ENCODE data around the gene RDH16. TPM values are rescaled to one million over a fixed set of nuclear protein-coding genes. Genes with fewer than 3 reads are reported as not detected.
"Not testable (repeated sequence)": the region's sequence is repeated elsewhere in the genome, so short reads cannot be mapped to it uniquely, and the experiment has no call there.

RDH16 gene
- total and polyA plus RNA-seq, 2 donors (not counting 1 experiment from before 2014, with no cell fraction given), result 1.1 to 1.5 TPM

DNA sequence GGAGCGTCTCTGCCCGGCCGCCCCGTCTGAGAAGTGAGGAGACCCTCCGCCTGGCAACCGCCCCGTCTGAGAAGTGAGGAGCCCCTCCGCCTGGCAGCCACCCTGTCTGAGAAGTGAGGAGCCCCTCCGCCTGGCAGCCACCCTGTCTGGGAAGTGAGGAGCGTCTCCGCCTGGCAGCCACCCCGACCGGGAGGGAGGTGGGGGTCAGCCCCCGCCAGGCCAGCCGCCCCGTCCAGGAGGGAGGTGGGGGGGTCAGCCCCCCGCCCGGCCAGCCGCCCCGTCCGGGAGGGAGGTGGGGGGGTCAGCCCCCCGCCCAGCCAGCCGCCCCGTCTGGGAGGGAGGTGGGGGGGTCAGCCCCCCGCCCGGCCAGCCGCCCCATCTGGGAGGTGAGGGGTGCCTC is 6.1 kb upstream of the RDH16 start:
- ATAC-seq (ENCODE audit: low read depth); POLR2A ChIA-PET; H3K79me2 ChIP-seq (ENCODE audit: control insufficient read depth, insufficient read depth, low read length); H3K4me3 ChIP-seq (ENCODE audit: control extremely low read depth in 1 of 5, extremely low read depth in 1 of 5, insufficient read depth in 1 of 5, low read depth in 2 of 5, low read length in 4 of 5); H3K27ac ChIP-seq (ENCODE audit: low read length in 2 of 2); H3K4me1 Mint-ChIP-seq; H3K9ac ChIP-seq (ENCODE audit: low read length); intact Hi-C loops (cut with micrococcal nuclease); H3K27me3 ChIP-seq (replicated peaks in 1 of 4; ENCODE audit: control extremely low read depth in 1 of 4, control insufficient read depth in 3 of 4, insufficient read depth in 4 of 4, low read length in 3 of 4); H3K36me3 ChIP-seq (replicated peaks in 1 of 2; ENCODE audit: control extremely low read depth in 1 of 2, control insufficient read depth in 1 of 2, extremely low read depth in 1 of 2, insufficient read depth in 2 of 2, low read length in 1 of 2); H4K20me1 ChIP-seq (ENCODE audit: control insufficient read depth, insufficient read depth, low read length, poor library complexity, severe bottlenecking); H3K4me2 ChIP-seq (replicated peaks; ENCODE audit: low read depth, low read length, poor library complexity, severe bottlenecking); H3K4me1 ChIP-seq (ENCODE audit: control insufficient read depth in 2 of 2, insufficient read depth in 2 of 2, low read length in 2 of 2); H2AFZ ChIP-seq (ENCODE audit: insufficient read depth, low read depth, low read length, poor library complexity, severe bottlenecking); H3K27me3 Mint-ChIP-seq; CTCF ChIA-PET; H3K9me3 Mint-ChIP-seq (ENCODE audit: insufficient read depth); H3K4me3 Mint-ChIP-seq; H3K27ac Mint-ChIP-seq; H3K9me3 ChIP-seq (ENCODE audit: control extremely low read depth in 1 of 3, control insufficient read depth in 2 of 3, insufficient read depth in 1 of 3, low read length in 2 of 3); DNase-seq: not testable (repeated sequence)
- no CpG with 5 or more reads among the region's 27 CpGs for WGBS (ENCODE audit: insufficient coverage)

DNA sequence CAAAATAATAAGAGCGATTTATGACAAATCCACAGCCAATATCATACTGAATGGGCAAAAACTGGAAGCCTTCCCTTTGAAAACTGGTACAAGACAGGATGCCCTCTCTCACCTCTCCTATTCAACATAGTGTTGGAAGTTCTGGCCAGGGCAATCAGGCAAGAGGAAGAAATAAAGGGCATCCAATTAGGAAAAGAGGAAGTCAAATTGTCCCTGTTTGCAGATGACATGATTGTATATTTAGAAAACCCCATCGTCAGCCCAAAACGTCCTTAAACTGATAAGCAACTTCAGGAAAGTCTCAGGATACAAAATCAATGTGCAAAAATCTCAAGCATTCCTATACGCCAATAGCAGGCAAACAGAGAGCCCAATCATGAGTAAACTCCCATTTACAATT is 4.8 kb upstream of the RDH16 start:
- H3K27ac Mint-ChIP-seq; H3K4me3 ChIP-seq (ENCODE audit: control extremely low read depth in 1 of 5, extremely low read depth in 1 of 5, insufficient read depth in 1 of 5, low read depth in 2 of 5, low read length in 4 of 5); H3K4me2 ChIP-seq (replicated peaks; ENCODE audit: low read depth, low read length, poor library complexity, severe bottlenecking); H3K27me3 Mint-ChIP-seq; H4K20me1 ChIP-seq (ENCODE audit: control insufficient read depth, insufficient read depth, low read length, poor library complexity, severe bottlenecking); ATAC-seq (ENCODE audit: low read depth); H3K9me3 Mint-ChIP-seq (ENCODE audit: insufficient read depth); H3K4me1 ChIP-seq (ENCODE audit: control insufficient read depth in 2 of 2, insufficient read depth in 2 of 2, low read length in 2 of 2); H3K4me1 Mint-ChIP-seq; DNase-seq; CTCF ChIA-PET; H3K27me3 ChIP-seq (replicated peaks in 1 of 4; ENCODE audit: control extremely low read depth in 1 of 4, control insufficient read depth in 3 of 4, insufficient read depth in 4 of 4, low read length in 3 of 4); H3K27ac ChIP-seq (ENCODE audit: low read length in 2 of 2); H3K4me3 Mint-ChIP-seq; H3K9ac ChIP-seq (ENCODE audit: low read length); H2AFZ ChIP-seq (ENCODE audit: insufficient read depth, low read depth, low read length, poor library complexity, severe bottlenecking); H3K36me3 ChIP-seq (replicated peaks in 1 of 2; ENCODE audit: control extremely low read depth in 1 of 2, control insufficient read depth in 1 of 2, extremely low read depth in 1 of 2, insufficient read depth in 2 of 2, low read length in 1 of 2); intact Hi-C loops (cut with micrococcal nuclease); H3K79me2 ChIP-seq (ENCODE audit: control insufficient read depth, insufficient read depth, low read length); POLR2A ChIA-PET: not testable (repeated sequence)
- 60% methylated on average over 2 of the region's 4 CpGs for WGBS (ENCODE audit: insufficient coverage)
- H3K9me3 ChIP-seq (ENCODE audit: control extremely low read depth in 1 of 3, control insufficient read depth in 2 of 3, insufficient read depth in 1 of 3, low read length in 2 of 3), result peaks cover 0 to 19% (median 4%) of the 10 kb centered on the region in 3 donors

DNA sequence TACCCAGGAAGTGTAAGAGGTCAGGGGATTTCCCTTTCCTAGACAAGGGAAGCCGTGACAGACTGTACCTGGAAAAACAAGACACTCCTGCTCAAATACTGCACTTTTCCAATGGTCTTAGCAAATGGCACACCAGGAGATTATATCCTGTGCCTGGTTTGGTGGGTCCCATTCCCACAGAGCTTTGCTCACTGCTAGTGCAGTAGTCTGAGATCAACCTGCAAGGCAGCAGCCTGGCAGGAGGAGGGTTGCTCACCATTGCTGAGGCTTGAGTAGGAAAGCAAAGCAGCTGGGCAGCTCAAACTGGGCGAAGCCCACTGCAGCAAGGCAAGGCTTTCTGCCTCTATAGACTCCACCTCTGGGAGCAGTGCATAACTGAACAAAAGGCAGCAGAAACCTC is 1.0 kb upstream of the RDH16 start:
- no peak overlapping the region for H2AFZ ChIP-seq (ENCODE audit: insufficient read depth, low read depth, low read length, poor library complexity, severe bottlenecking)
- peaks cover 0 to 7% (median 0%) of the 10 kb centered on the region in 4 experiments for H3K27me3 ChIP-seq (replicated peaks in 1 of 4; ENCODE audit: control extremely low read depth in 1 of 4, control insufficient read depth in 3 of 4, insufficient read depth in 4 of 4, low read length in 3 of 4)
- POLR2A ChIA-PET, result no interaction called here
- H3K4me1 ChIP-seq (ENCODE audit: control insufficient read depth in 2 of 2, insufficient read depth in 2 of 2, low read length in 2 of 2), result no peaks in the 10 kb centered on the region
- intact Hi-C loops (cut with micrococcal nuclease), result no loop called here
- 77% methylated on average over 2 of the region's 2 CpGs for WGBS (ENCODE audit: insufficient coverage)
- H4K20me1 ChIP-seq (ENCODE audit: control insufficient read depth, insufficient read depth, low read length, poor library complexity, severe bottlenecking), result no peaks in the 10 kb centered on the region
- H3K36me3 ChIP-seq (replicated peaks in 1 of 2; ENCODE audit: control extremely low read depth in 1 of 2, control insufficient read depth in 1 of 2, extremely low read depth in 1 of 2, insufficient read depth in 2 of 2, low read length in 1 of 2), result no peaks in the 10 kb centered on the region
- H3K79me2 ChIP-seq (ENCODE audit: control insufficient read depth, insufficient read depth, low read length), result no peaks in the 10 kb centered on the region
- Mint-ChIP-seq H3K4me1 (no peaks in the 10 kb centered on the region), H3K27ac (no peak overlapping the region), H3K4me3 (no peak overlapping the region), H3K9me3 (ENCODE audit: insufficient read depth) (no peaks in the 10 kb centered on the region), H3K27me3 (peaks cover 10% of the 10 kb centered on the region)
- no peak for DNase-seq
- H3K4me3 ChIP-seq (ENCODE audit: control extremely low read depth in 1 of 5, extremely low read depth in 1 of 5, insufficient read depth in 1 of 5, low read depth in 2 of 5, low read length in 4 of 5), result no peak overlapping the region
- no peak overlapping the region for H3K27ac ChIP-seq (ENCODE audit: low read length in 2 of 2)
- H3K9me3 ChIP-seq (ENCODE audit: control extremely low read depth in 1 of 3, control insufficient read depth in 2 of 3, insufficient read depth in 1 of 3, low read length in 2 of 3), result peaks cover 0 to 18% (median 4%) of the 10 kb centered on the region in 3 donors
- TF ChIP-seq EZH2 (IDR thresholded peaks at IDR 0.05; ENCODE audit: borderline replicate concordance, insufficient read depth, low read depth, low read length, poor library complexity, severe bottlenecking), result no peak
- TF ChIP-seq, protein P1, sequence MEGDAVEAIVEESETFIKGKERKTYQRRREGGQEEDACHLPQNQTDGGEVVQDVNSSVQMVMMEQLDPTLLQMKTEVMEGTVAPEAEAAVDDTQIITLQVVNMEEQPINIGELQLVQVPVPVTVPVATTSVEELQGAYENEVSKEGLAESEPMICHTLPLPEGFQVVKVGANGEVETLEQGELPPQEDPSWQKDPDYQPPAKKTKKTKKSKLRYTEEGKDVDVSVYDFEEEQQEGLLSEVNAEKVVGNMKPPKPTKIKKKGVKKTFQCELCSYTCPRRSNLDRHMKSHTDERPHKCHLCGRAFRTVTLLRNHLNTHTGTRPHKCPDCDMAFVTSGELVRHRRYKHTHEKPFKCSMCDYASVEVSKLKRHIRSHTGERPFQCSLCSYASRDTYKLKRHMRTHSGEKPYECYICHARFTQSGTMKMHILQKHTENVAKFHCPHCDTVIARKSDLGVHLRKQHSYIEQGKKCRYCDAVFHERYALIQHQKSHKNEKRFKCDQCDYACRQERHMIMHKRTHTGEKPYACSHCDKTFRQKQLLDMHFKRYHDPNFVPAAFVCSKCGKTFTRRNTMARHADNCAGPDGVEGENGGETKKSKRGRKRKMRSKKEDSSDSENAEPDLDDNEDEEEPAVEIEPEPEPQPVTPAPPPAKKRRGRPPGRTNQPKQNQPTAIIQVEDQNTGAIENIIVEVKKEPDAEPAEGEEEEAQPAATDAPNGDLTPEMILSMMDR (IDR thresholded peaks at IDR 0.05), result no peak
- no peak overlapping the region for H3K4me2 ChIP-seq (replicated peaks; ENCODE audit: low read depth, low read length, poor library complexity, severe bottlenecking)
- CTCF ChIA-PET, result no interaction called here
- ATAC-seq (ENCODE audit: low read depth), result no peak
- H3K9ac ChIP-seq (ENCODE audit: low read length), result no peak overlapping the region

Measured in B cell (primary cell).